Lower leg skin (tissue), 4 donors: ENCODE measurements around the gene FBXO27. TPM values are rescaled to one million over a fixed set of nuclear protein-coding genes. Genes with fewer than 3 reads are reported as not detected.

Experiments
- DNase-seq, 2 donors: peaks; one replicate each; pipeline ENCODE4 v3.0.0-alpha.2; 2019; ENCODE audit warnings: low spot score in 2 of 2
- H3K4me3 ChIP-seq: fragments of 200-600 bp; sonication (generic); 2 replicates; pipeline ENCODE4 v1.5.1; 2017; ENCODE audit warnings: mild to moderate bottlenecking, low read depth; ENCODE audit not compliant: poor library complexity, severe bottlenecking
- POLR2A ChIP-seq, 2 donors: fragments of 450-650 bp; IDR thresholded peaks; one replicate each; pipeline ENCODE4 v1.6.1; 2016 to 2017; ENCODE audit warnings: antibody characterized with exemption in 2 of 2, mild to moderate bottlenecking in 1 of 2, moderate library complexity in 1 of 2
- WGBS, 2 donors: methylation state at CpG; one replicate each; pipeline ENCODE4 v1.1.5; 2018; 5-methylcytosine and 5-hydroxymethylcytosine counted together
- intact Hi-C: fragments of 100-400 bp; cut with DNase I; formaldehyde crosslinking; loops from one replicate; pipeline ENCODE4 v1.15.0; 2023; ENCODE audit warnings: low total_unique reads
- total RNA-seq, 4 donors: library from RNA; depleted of rRNA; stranded (reverse); fragments of >200 nt; gene quantifications; one replicate each; pipeline ENCODE4 v1.1.0, GENCODE V29; 2016
- TF ChIP-seq, protein P1 (sequence below), 3 donors: fragments of 450-650 bp; IDR thresholded peaks; one replicate each; pipeline ENCODE4 v1.5.1; 2016; ENCODE audit warnings: antibody characterized with exemption in 3 of 3, mild to moderate bottlenecking in 3 of 3, moderate library complexity in 2 of 3

FBXO27 gene
- total RNA-seq, 4 donors from 2014 or later: 25.0 to 33.3 (median 29.1) TPM

GRCh38 chr19:39038098-39038497, 5.7 kb upstream of the FBXO27 start:
- 13 to 14% methylated on average over 9 of the region's 9 CpGs for WGBS, 2 donors
- H3K4me3 ChIP-seq: no peak overlapping the region
- intact Hi-C loops: no loop called here
- TF ChIP-seq, protein P1, sequence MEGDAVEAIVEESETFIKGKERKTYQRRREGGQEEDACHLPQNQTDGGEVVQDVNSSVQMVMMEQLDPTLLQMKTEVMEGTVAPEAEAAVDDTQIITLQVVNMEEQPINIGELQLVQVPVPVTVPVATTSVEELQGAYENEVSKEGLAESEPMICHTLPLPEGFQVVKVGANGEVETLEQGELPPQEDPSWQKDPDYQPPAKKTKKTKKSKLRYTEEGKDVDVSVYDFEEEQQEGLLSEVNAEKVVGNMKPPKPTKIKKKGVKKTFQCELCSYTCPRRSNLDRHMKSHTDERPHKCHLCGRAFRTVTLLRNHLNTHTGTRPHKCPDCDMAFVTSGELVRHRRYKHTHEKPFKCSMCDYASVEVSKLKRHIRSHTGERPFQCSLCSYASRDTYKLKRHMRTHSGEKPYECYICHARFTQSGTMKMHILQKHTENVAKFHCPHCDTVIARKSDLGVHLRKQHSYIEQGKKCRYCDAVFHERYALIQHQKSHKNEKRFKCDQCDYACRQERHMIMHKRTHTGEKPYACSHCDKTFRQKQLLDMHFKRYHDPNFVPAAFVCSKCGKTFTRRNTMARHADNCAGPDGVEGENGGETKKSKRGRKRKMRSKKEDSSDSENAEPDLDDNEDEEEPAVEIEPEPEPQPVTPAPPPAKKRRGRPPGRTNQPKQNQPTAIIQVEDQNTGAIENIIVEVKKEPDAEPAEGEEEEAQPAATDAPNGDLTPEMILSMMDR (IDR thresholded peaks at IDR 0.05): no peak
- TF ChIP-seq POLR2A (IDR thresholded peaks at IDR 0.05): no peak
- DNase-seq: peak in 1 of 2 donors; percentile 33

- no peak for TF ChIP-seq POLR2A (IDR thresholded peaks at IDR 0.05)
- TF ChIP-seq, protein P1 (IDR thresholded peaks at IDR 0.05): no peak
- 52% methylated on average over 2 of the region's 2 CpGs for WGBS, 2 donors
- intact Hi-C loops: no loop called here
These were observed 4.8 kb upstream of the FBXO27 start for GRCh38 chr19:39037194-39037593.

DNA sequence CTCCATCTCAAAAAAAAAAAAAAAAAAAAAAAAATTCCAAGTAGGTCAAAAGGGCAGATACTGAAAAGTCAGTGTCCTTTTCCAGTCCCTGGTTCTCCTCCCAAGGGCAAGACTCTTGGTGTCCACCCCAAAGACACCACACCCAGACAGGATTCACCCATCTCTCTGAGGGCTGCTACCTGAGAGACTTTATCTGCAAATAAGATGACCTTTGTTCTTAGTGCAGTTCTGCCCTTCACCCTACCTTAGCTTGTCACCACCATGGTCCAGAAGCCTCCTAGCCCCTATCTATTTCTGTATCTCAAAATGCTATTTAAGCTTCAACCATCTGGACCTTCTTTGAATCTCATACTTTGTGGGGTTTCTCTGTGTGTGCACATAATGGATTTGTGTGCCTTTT, 4.2 kb upstream of the FBXO27 start:
- TF ChIP-seq POLR2A (IDR thresholded peaks at IDR 0.05): no peak
- TF ChIP-seq, protein P1 (IDR thresholded peaks at IDR 0.05): no peak
- no peak for DNase-seq
- no peak overlapping the region for H3K4me3 ChIP-seq
- intact Hi-C loops: no loop called here

More at GRCh38 chr19:39037194-39037593, 4.8 kb upstream of the FBXO27 start:
- no peak overlapping the region for H3K4me3 ChIP-seq
- no peak for DNase-seq

GRCh38 chr19:39031368-39032062, 834 bp downstream of the FBXO27 start:
- intact Hi-C loops: no loop called here
- 1 to 2% methylated on average over 22 to 34 of the region's 49 CpGs for WGBS, 2 donors
- peak; percentile 88 to 97 for DNase-seq
- no peak for TF ChIP-seq POLR2A (IDR thresholded peaks at IDR 0.05)
- TF ChIP-seq, protein P1 (IDR thresholded peaks at IDR 0.05): no peak
- H3K4me3 ChIP-seq: peak overlapping the region; percentile 53

- no peak for TF ChIP-seq POLR2A (IDR thresholded peaks at IDR 0.05)
- TF ChIP-seq, protein P1 (IDR thresholded peaks at IDR 0.05): no peak
- intact Hi-C loops: no loop called here
- no peak overlapping the region for H3K4me3 ChIP-seq
- DNase-seq: no peak
- 20 to 25% methylated on average over 11 of the region's 11 CpGs for WGBS, 2 donors
These were observed 1.4 kb downstream of the FBXO27 start for GRCh38 chr19:39030854-39031367.
